ENCODE results near the gene ZPR1.

ZPR1 gene

GRCh38 chr11:116750070-116750718, 37.6 kb downstream of the ZPR1 start:
- no peak for DNase-seq (ENCODE audit: low spot score)

- no peak for DNase-seq (ENCODE audit: low spot score)
These were observed 45.7 kb downstream of the ZPR1 start for GRCh38 chr11:116742104-116742503.

GRCh38 chr11:116740741-116741140, 47.1 kb downstream of the ZPR1 start:
- no peak for DNase-seq (ENCODE audit: low spot score)

- no peak for DNase-seq (ENCODE audit: low spot score)
These were observed 48.8 kb downstream of the ZPR1 start for GRCh38 chr11:116738975-116739374.

GRCh38 chr11:116736763-116737162, 51.1 kb downstream of the ZPR1 start:
- no peak for DNase-seq (ENCODE audit: low spot score)

- DNase-seq (ENCODE audit: low spot score) = no peak
These were observed 53.8 kb downstream of the ZPR1 start for GRCh38 chr11:116733969-116734508.

GRCh38 chr11:116733043-116733755, 54.6 kb downstream of the ZPR1 start:
- no peak for DNase-seq (ENCODE audit: low spot score)

- DNase-seq (ENCODE audit: low spot score) = peak; percentile 76
These were observed 55.4 kb downstream of the ZPR1 start for GRCh38 chr11:116732271-116733042.

GRCh38 chr11:116731821-116732220, 56.0 kb downstream of the ZPR1 start:
- DNase-seq (ENCODE audit: low spot score) = no peak

GRCh38 chr11:116731097-116731761, 56.6 kb downstream of the ZPR1 start:
- DNase-seq (ENCODE audit: low spot score) = no peak

- DNase-seq (ENCODE audit: low spot score) = no peak
These were observed 57.2 kb downstream of the ZPR1 start for GRCh38 chr11:116730601-116731000.

- no peak for DNase-seq (ENCODE audit: low spot score)
These were observed 57.6 kb downstream of the ZPR1 start for GRCh38 chr11:116730241-116730561.

GRCh38 chr11:116729501-116730240, 58.2 kb downstream of the ZPR1 start:
- DNase-seq (ENCODE audit: low spot score) = no peak

- no peak for DNase-seq (ENCODE audit: low spot score)
These were observed 59.8 kb downstream of the ZPR1 start for GRCh38 chr11:116727990-116728389.

GRCh38 chr11:116725434-116726221, 62.2 kb downstream of the ZPR1 start:
- DNase-seq (ENCODE audit: low spot score) = no peak

- no peak for DNase-seq (ENCODE audit: low spot score)
These were observed 63.0 kb downstream of the ZPR1 start for GRCh38 chr11:116724813-116725212.

All from COLO829 (cell line).